ENCODE results near the gene PID1. TPM values are rescaled to one million over a fixed set of nuclear protein-coding genes. Genes with fewer than 3 reads are reported as not detected.

Gene PID1
- total RNA-seq, 3 donors from 2014 or later: 13.5 to 60.3 (median 42.0) TPM

DNA sequence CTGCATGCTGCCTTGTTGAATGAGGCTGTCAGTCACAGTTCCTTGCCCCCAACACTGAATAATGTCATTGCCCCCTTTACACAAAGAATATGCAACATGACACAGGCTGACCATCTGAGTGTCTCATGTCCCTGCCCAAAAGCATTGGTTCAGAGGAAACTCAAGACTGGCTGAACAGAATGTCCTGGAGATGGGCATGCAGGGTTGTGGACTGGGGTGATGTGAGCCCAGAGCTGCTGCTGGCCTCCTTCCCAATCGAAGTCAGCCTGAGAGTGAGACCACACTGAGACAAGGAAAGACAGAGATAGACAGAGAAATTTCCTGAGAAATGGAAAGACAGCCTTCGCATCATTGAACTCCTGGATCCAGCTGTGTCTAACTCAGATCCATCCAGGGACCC lies 110.1 kb downstream of the PID1 start:
- DNase-seq (ENCODE audit: low spot score in 2 of 2): no peak
- Histone ChIP-seq H3K4me3 (no peak overlapping the region), H3K4me1 (no peaks in the 10 kb centered on the region), H3K27me3 (no peaks in the 10 kb centered on the region), H3K27ac (no peak overlapping the region), H3K9me3 (peaks cover 0 to 6% of the 10 kb centered on the region in 2 donors), H3K36me3 (no peaks in the 10 kb centered on the region)
- intact Hi-C loops (cut with DNase I; ENCODE audit: low total_unique reads): no loop called here
- TF ChIP-seq, protein P1, sequence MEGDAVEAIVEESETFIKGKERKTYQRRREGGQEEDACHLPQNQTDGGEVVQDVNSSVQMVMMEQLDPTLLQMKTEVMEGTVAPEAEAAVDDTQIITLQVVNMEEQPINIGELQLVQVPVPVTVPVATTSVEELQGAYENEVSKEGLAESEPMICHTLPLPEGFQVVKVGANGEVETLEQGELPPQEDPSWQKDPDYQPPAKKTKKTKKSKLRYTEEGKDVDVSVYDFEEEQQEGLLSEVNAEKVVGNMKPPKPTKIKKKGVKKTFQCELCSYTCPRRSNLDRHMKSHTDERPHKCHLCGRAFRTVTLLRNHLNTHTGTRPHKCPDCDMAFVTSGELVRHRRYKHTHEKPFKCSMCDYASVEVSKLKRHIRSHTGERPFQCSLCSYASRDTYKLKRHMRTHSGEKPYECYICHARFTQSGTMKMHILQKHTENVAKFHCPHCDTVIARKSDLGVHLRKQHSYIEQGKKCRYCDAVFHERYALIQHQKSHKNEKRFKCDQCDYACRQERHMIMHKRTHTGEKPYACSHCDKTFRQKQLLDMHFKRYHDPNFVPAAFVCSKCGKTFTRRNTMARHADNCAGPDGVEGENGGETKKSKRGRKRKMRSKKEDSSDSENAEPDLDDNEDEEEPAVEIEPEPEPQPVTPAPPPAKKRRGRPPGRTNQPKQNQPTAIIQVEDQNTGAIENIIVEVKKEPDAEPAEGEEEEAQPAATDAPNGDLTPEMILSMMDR (IDR thresholded peaks at IDR 0.05): no peak
- TF ChIP-seq POLR2AphosphoS5 (IDR thresholded peaks at IDR 0.05) (no peak), POLR2A (IDR thresholded peaks at IDR 0.05) (no peak)

DNA sequence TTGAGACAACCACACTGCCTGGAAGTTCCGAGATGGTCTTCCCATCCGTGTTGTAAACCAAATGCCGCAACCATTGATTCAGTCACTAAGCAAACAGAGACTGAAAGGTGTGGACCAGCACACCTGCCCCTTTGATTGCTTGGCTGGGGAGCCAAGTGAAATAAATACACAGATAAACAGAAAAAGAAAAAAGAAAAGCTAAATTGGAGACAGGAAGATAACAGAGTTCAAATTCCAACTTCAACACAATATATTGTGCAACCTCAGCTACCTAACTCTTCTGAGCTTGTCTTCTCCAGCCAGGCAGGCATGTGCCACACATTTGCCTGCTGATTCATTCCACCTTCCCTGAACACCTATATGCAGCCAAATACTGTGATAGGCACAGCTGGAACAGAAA lies 110.9 kb downstream of the PID1 start:
- H3K27ac ChIP-seq: no peak overlapping the region

DNA sequence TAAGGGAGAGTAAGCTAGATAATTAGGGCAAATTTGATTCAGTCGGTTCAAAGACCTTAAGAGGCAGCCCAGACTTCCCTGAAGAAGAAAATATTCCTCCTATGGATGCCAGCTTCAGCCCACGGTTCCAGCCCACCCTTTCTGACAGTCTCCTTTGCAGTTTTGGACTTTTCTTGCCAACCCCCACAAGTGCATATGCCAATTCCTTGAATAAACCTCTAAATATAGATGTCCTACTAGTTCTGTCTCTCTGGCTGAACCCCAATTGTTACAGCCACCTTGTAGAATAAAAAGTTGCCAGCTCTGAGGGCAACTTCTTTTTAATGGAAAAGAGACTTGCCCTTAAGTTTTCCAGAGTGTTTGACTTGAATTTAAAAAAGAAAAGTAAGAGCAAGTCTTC lies 111.7 kb downstream of the PID1 start:
- Histone ChIP-seq H3K27me3 (no peaks in the 10 kb centered on the region), H3K27ac (no peak overlapping the region), H3K4me1 (no peaks in the 10 kb centered on the region), H3K36me3 (no peaks in the 10 kb centered on the region), H3K9me3 (peaks cover 0 to 6% of the 10 kb centered on the region in 2 donors), H3K4me3 (no peak overlapping the region)
- no peak for TF ChIP-seq POLR2A (IDR thresholded peaks at IDR 0.05)
- no peak for TF ChIP-seq POLR2AphosphoS5 (IDR thresholded peaks at IDR 0.05)
- TF ChIP-seq, protein P1 (IDR thresholded peaks at IDR 0.05): no peak
- intact Hi-C loops (cut with DNase I; ENCODE audit: low total_unique reads): no loop called here
- no peak for DNase-seq (ENCODE audit: low spot score in 2 of 2)

More for the DNA sequence above, 110.9 kb downstream of the PID1 start:
- DNase-seq (ENCODE audit: low spot score in 2 of 2): no peak
- Histone ChIP-seq H3K4me1 (no peaks in the 10 kb centered on the region), H3K4me3 (no peak overlapping the region), H3K27me3 (no peaks in the 10 kb centered on the region), H3K36me3 (no peaks in the 10 kb centered on the region), H3K9me3 (peaks cover 0 to 6% of the 10 kb centered on the region in 2 donors)
- intact Hi-C loops (cut with DNase I; ENCODE audit: low total_unique reads): no loop called here
- TF ChIP-seq, protein P1 (IDR thresholded peaks at IDR 0.05): no peak
- TF ChIP-seq POLR2AphosphoS5 (IDR thresholded peaks at IDR 0.05): no peak

DNA sequence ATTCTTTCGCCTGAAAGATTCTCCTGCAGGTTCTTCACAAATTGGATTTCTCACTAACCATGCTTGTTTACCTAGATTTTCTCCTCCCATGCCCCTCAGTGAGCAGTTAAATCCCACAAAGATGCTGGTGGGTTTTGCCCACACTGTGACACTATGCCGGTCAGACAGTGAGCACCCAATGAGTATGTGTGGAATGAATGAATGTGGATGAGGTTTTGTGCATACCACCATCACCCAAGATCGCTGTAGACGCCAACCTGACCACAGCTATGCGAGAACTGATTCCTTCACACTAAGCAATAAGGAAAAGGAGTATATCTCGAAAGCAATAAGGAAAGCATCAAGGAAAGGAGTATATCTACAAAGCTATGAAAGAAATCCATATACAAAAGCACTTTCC lies 116.7 kb downstream of the PID1 start:
- H3K4me1 ChIP-seq: no peaks in the 10 kb centered on the region
- H3K36me3 ChIP-seq: no peaks in the 10 kb centered on the region
- peaks cover 0 to 5% of the 10 kb centered on the region in 2 donors for H3K9me3 ChIP-seq
- no peak for TF ChIP-seq POLR2AphosphoS5 (IDR thresholded peaks at IDR 0.05)
- TF ChIP-seq, protein P1 (IDR thresholded peaks at IDR 0.05): no peak
- TF ChIP-seq POLR2A (IDR thresholded peaks at IDR 0.05): no peak
- intact Hi-C loops (cut with DNase I; ENCODE audit: low total_unique reads): no loop called here
- H3K27ac ChIP-seq: no peak overlapping the region
- DNase-seq (ENCODE audit: low spot score in 2 of 2): no peak
- H3K27me3 ChIP-seq: no peaks in the 10 kb centered on the region
- no peak overlapping the region for H3K4me3 ChIP-seq

DNA sequence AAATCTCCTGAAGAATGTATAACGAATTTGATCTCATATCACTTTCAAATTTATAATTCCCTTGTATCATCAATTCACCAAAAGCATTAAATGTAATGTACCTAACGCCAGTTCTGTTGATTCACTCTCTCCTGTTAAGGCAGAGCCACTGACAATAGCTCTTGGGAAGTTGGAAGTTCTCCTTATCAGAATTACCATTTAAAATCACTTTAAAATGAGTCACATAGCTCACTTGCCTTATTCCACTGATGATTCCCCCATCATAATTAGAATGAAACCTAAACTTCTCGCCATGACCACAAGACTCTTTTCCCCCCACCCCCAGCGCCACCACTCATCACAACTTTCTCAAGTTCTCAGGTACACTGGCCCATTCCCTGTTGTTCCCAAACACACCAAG lies 117.1 kb downstream of the PID1 start:
- Histone ChIP-seq H3K27ac (no peak overlapping the region), H3K4me1 (no peaks in the 10 kb centered on the region), H3K36me3 (no peaks in the 10 kb centered on the region), H3K4me3 (no peak overlapping the region), H3K9me3 (peaks cover 0 to under 1% of the 10 kb centered on the region in 2 donors), H3K27me3 (no peaks in the 10 kb centered on the region)
- intact Hi-C loops (cut with DNase I; ENCODE audit: low total_unique reads): no loop called here
- TF ChIP-seq POLR2A (IDR thresholded peaks at IDR 0.05) (no peak), POLR2AphosphoS5 (IDR thresholded peaks at IDR 0.05) (no peak)
- TF ChIP-seq, protein P1 (IDR thresholded peaks at IDR 0.05): no peak
- no peak for DNase-seq (ENCODE audit: low spot score in 2 of 2)
